GM12878 (cell line): Measurements from ENCODE around the gene WDR77. TPM values are rescaled to one million over a fixed set of nuclear protein-coding genes. Genes with fewer than 3 reads are reported as not detected.

Experiments
- ATAC-seq: fragments of 200-7000 bp; cut with Tn5 transposase; 3 replicates; pipeline ENCODE4 v1.9.1; 2020; ENCODE audit warnings: mild to moderate bottlenecking, moderate library complexity
- BruUV-seq: library from RNA; stranded (reverse); fragments of 400-500 nt; replicated peaks from 2 replicates; lab custom pipeline; 2021; lab: Mats Ljungman, UMichigan
- CTCF ChIA-PET: fragments of 300-600 bp; sonication (Branson Sonifier 250); formaldehyde crosslinking; extraction: SDS; loops from one replicate; lab custom pipeline; 2021; ENCODE audit warnings: inconsistent platforms; lab: Yijun Ruan, JAX
- POLR2A ChIA-PET: fragments of 350-600 bp; formaldehyde crosslinking; extraction: SDS; loops from one replicate; lab custom pipeline; 2021; ENCODE audit warnings: inconsistent platforms; lab: Charles Lee
- RAD21 ChIA-PET: fragments of 300-600 bp; sonication (Branson Sonifier 250); formaldehyde crosslinking; loops from one replicate; lab custom pipeline; 2023; ENCODE audit warnings: antibody characterized with exemption; ENCODE audit not compliant: unreplicated experiment; lab: Charles Lee
- SMC1A ChIA-PET: fragments of 300-600 bp; sonication (Branson Sonifier 250); formaldehyde crosslinking; loops from one replicate; lab custom pipeline; 2023; ENCODE audit not compliant: unreplicated experiment, uncharacterized antibody; lab: Charles Lee
- DNase-seq: peaks from one replicate; pipeline ENCODE4 v3.0.0-alpha.2; 2011; ENCODE audit warnings: low read depth, low spot score
- FAIRE-seq: peaks from 3 replicates; lab custom pipeline; 2011; peaks lifted over from hg19 to GRCh38; lab: Jason Lieb, UNC
- H2AFZ ChIP-seq: 2 replicates; pipeline ENCODE4 v1.6.0; 2011; ENCODE audit warnings: low read depth, low read length, control low read depth; ENCODE audit not compliant: control insufficient read depth
- H3K27ac ChIP-seq: 2 replicates; pipeline ENCODE4 v1.5.1; 2011; ENCODE audit warnings: control low read depth; ENCODE audit not compliant: control insufficient read depth, insufficient read depth
- H3K27me3 ChIP-seq, 2 experiments: replicated peaks in 1 of 2; 2 replicates each; pipeline versions ENCODE4 v1.6.0 to v1.6.1; 2011; ENCODE audit warnings: low read length in 1 of 2; ENCODE audit not compliant: control insufficient read depth in 2 of 2, insufficient read depth in 2 of 2
- H3K36me3 ChIP-seq, 2 experiments: 2 replicates each; pipeline ENCODE4 v1.5.1; 2011; ENCODE audit warnings: low read length in 1 of 2; ENCODE audit not compliant: control insufficient read depth in 2 of 2, insufficient read depth in 2 of 2
- H3K4me1 ChIP-seq: 2 replicates; pipeline ENCODE4 v1.6.1; 2011; ENCODE audit warnings: mild to moderate bottlenecking, low read length, moderate library complexity, mixed read lengths; ENCODE audit not compliant: control insufficient read depth, insufficient read depth
- H3K4me2 ChIP-seq: 2 replicates; pipeline ENCODE4 v1.6.0; 2011; ENCODE audit warnings: control low read depth; ENCODE audit not compliant: control insufficient read depth, insufficient read depth
- H3K4me3 ChIP-seq: fragments of 200-600 bp; sonication (generic); 2 replicates; pipeline ENCODE4 v1.5.1; 2016
- H3K79me2 ChIP-seq: 2 replicates; pipeline ENCODE4 v1.6.0; 2011; ENCODE audit warnings: low read length; ENCODE audit not compliant: control insufficient read depth, insufficient read depth
- H3K9ac ChIP-seq: 2 replicates; pipeline ENCODE4 v1.8.0; 2011; ENCODE audit warnings: low read length, control low read depth, mixed read lengths; ENCODE audit not compliant: control insufficient read depth, insufficient read depth
- H3K9me3 ChIP-seq: replicated peaks from 3 replicates; pipeline ENCODE4 v1.5.1; 2011; ENCODE audit warnings: mild to moderate bottlenecking, low read length; ENCODE audit not compliant: control insufficient read depth, insufficient read depth
- H4K20me1 ChIP-seq: 2 replicates; pipeline ENCODE4 v1.6.0; 2011; ENCODE audit not compliant: control insufficient read depth, insufficient read depth
- CEBPZ ChIP-seq: fragments of 150-350 bp; IDR thresholded peaks from 2 replicates; pipeline ENCODE4 v1.6.1; 2016; ENCODE audit warnings: low read depth, low read length
- CHD1 ChIP-seq: IDR thresholded peaks from 2 replicates; pipeline ENCODE4 v1.6.1; 2012; ENCODE audit warnings: low read depth, low read length, improper control_type of control experiment
- E2F8 ChIP-seq: fragments of 450-650 bp; IDR thresholded peaks from 2 replicates; pipeline ENCODE4 v1.6.1; 2018; ENCODE audit warnings: mild to moderate bottlenecking, low read depth, moderate library complexity; ENCODE audit not compliant: partially characterized antibody
- ESRRA ChIP-seq: IDR thresholded peaks from 2 replicates; pipeline ENCODE4 v1.6.1; 2012; ENCODE audit warnings: mild to moderate bottlenecking, low read length, improper control_type of control experiment
- FOS ChIP-seq: IDR thresholded peaks from 3 replicates; pipeline ENCODE4 v1.6.1; 2011; ENCODE audit warnings: borderline replicate concordance; ENCODE audit not compliant: insufficient read length; ENCODE audit errors: extremely low read depth
- KLF5 ChIP-seq: fragments of 450-650 bp; IDR thresholded peaks from 2 replicates; pipeline ENCODE4 v1.6.1; 2014; ENCODE audit warnings: mild to moderate bottlenecking; ENCODE audit not compliant: partially characterized antibody
- MEF2B ChIP-seq: fragments of 450-650 bp; IDR thresholded peaks from 2 replicates; pipeline ENCODE4 v1.6.1; 2018; ENCODE audit warnings: mild to moderate bottlenecking, moderate library complexity; ENCODE audit not compliant: partially characterized antibody, poor library complexity, severe bottlenecking
- MTA3 ChIP-seq: IDR thresholded peaks from 2 replicates; pipeline ENCODE4 v1.6.1; 2012; ENCODE audit warnings: low read length, inconsistent platforms, borderline replicate concordance
- PML ChIP-seq: IDR thresholded peaks from 2 replicates; pipeline ENCODE4 v1.6.1; 2012; ENCODE audit warnings: low read length, inconsistent platforms
- POLR2A ChIP-seq: IDR thresholded peaks from 2 replicates; pipeline ENCODE4 v1.6.1; 2011; ENCODE audit warnings: low read depth, mild to moderate bottlenecking, low read length
- RFX5 ChIP-seq: IDR thresholded peaks from 2 replicates; pipeline ENCODE4 v1.6.1; 2011; ENCODE audit warnings: low read depth, low read length, improper control_type of control experiment
- SIN3A ChIP-seq: IDR thresholded peaks from 2 replicates; pipeline ENCODE4 v1.6.1; 2012; ENCODE audit warnings: low read depth, low read length, improper control_type of control experiment
- SMAD5 ChIP-seq: IDR thresholded peaks from 2 replicates; pipeline ENCODE4 v1.6.1; 2016; ENCODE audit warnings: antibody characterized with exemption, low read depth
- SMC3 ChIP-seq: IDR thresholded peaks from 2 replicates; pipeline ENCODE4 v1.6.1; 2011; ENCODE audit warnings: low read length, improper control_type of control experiment, borderline replicate concordance
- TARDBP ChIP-seq: IDR thresholded peaks from 2 replicates; pipeline ENCODE4 v1.6.1; 2016; ENCODE audit warnings: borderline replicate concordance
- ZNF24 ChIP-seq: fragments of 450-650 bp; IDR thresholded peaks from 2 replicates; pipeline ENCODE4 v1.6.1; 2017; ENCODE audit warnings: antibody characterized with exemption, mild to moderate bottlenecking
- ZZZ3 ChIP-seq: IDR thresholded peaks from 2 replicates; pipeline ENCODE4 v1.6.1; 2011; ENCODE audit warnings: low read depth; ENCODE audit not compliant: control insufficient read depth, insufficient read length
- WGBS: methylation state at CpG from one replicate; pipeline ENCODE4 v1.1.6; 2016; ENCODE audit warnings: low lambda C conversion rate; ENCODE audit not compliant: insufficient replicate concordance, insufficient coverage; ENCODE audit errors: missing lambda C conversion rate; 5-methylcytosine and 5-hydroxymethylcytosine counted together
- in situ Hi-C: fragments of 300-500 bp; cut with MboI; formaldehyde crosslinking; loops from 9 replicates; pipeline ENCODE4 v1.14.3; 2018; ENCODE audit warnings: mixed read lengths
- intact Hi-C: fragments of 100-400 bp; cut with micrococcal nuclease; formaldehyde crosslinking; loops from one replicate; pipeline ENCODE4 v1.14.2; 2022; ENCODE audit not compliant: unreplicated experiment
- polyA plus RNA-seq, 11 experiments: library from polyadenylated mRNA; depleted of rRNA in 4 of 11; unstranded in 6 of 11; stranded (reverse) in 5 of 11; fragments of >200 nt; fragmentation: Nextera tagmentation in 4 of 11; fragmentation: Illumina TruSeq in 1 of 11; extraction: Ambion mirVana in 4 of 11; extraction: Trizol in 1 of 11; gene quantifications; 1 replicate in 1 of 11; 2 replicates in 10 of 11; pipeline versions ENCODE4 v1.2.1 to v1.2.3, GENCODE V29; 2011 to 2016; ENCODE audit warnings: inconsistent platforms in 2 of 11, missing spikeins in 2 of 11, low read depth in 1 of 11
- total RNA-seq, 4 experiments: library from RNA; depleted of rRNA in 3 of 4; stranded (reverse); fragments of >200 nt in 3 of 4; fragmentation: Illumina TruSeq in 1 of 4; extraction: Trizol in 1 of 4; gene quantifications; 2 replicates each; pipeline versions ENCODE4 v1.2.1 to v1.2.3, GENCODE V29; 2013 to 2021
- TF ChIP-seq, protein P1 (sequence below): IDR thresholded peaks from 2 replicates; pipeline ENCODE4 v1.6.1; 2011; ENCODE audit warnings: borderline replicate concordance, low read depth, mild to moderate bottlenecking, moderate library complexity, mixed read lengths, low read length; ENCODE audit not compliant: insufficient read depth; ENCODE audit errors: extremely low read length

Gene WDR77
- total and polyA plus RNA-seq, 10 of the 15 experiments (the other 5 are each of a cell fraction or from before 2014, with no cell fraction given): 12.7 to 167 (median 67.1) TPM

- no peak for TF ChIP-seq CEBPZ
- TF ChIP-seq KLF5: no peak
- no peak for TF ChIP-seq ZNF24
- TF ChIP-seq ZZZ3: no peak
- TF ChIP-seq ESRRA: no peak
Observed at GRCh38 chr1:111488669-111489068, 39.6 kb upstream of the WDR77 start (continued).

DNA sequence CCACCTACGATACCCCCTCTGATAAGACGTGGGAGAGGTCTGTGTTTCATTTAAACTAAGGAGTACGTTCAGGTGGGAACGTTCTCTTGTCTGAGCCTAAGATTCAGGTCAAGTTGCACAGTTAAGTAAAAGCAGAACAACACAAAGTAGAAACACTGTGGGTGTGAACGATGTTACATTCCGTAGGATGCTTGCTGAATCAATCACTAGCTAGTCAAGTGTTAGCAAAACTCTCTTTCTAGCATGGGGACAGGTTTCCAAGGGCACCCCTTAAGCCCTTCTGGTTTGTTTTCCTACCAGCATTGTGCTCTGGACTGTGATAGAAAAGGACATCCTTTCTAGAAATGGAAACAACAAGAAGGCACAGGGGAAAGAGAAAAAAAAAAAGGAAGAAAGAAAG, 38.1 kb upstream of the WDR77 start:
- RAD21 ChIA-PET: no interaction called here
- Histone ChIP-seq H3K79me2 (no peaks in the 10 kb centered on the region), H3K27ac (no peak overlapping the region), H3K4me1 (no peaks in the 10 kb centered on the region), H4K20me1 (no peaks in the 10 kb centered on the region), H3K4me2 (no peak overlapping the region), H2AFZ (no peak overlapping the region), H3K4me3 (no peak overlapping the region), H3K9me3 (no peaks in the 10 kb centered on the region), H3K36me3 (no peaks in the 10 kb centered on the region), H3K27me3 (no peaks in the 10 kb centered on the region), H3K9ac (no peak overlapping the region)
- POLR2A ChIA-PET: no interaction called here
- in situ Hi-C loops (loop anchor here (25.0 kb wide), 1 partner anchor 875 kb away; no protein-coding TSS in a partner anchor), intact Hi-C loops (no loop called here)
- CTCF ChIA-PET: no interaction called here
- FAIRE-seq (no peak), ATAC-seq (no peak), DNase-seq (no peak)
- 57% methylated on average over 6 of the region's 6 CpGs for WGBS
- SMC1A ChIA-PET: interaction anchor here (0.7 kb wide), 1 partner anchor 48 kb away, joined by 3 read pairs; no protein-coding TSS in a partner anchor
- no TSS peak for BruUV-seq
- TF ChIP-seq FOS (no peak), PML (no peak), POLR2A (no peak), MTA3 (no peak), SMAD5 (no peak), RFX5 (no peak), TARDBP (no peak), SMC3 (no peak), SIN3A (no peak), E2F8 (no peak), CHD1 (no peak), MEF2B (no peak)
- TF ChIP-seq, protein P1, sequence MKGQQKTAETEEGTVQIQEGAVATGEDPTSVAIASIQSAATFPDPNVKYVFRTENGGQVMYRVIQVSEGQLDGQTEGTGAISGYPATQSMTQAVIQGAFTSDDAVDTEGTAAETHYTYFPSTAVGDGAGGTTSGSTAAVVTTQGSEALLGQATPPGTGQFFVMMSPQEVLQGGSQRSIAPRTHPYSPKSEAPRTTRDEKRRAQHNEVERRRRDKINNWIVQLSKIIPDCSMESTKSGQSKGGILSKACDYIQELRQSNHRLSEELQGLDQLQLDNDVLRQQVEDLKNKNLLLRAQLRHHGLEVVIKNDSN: no peak
